H1 (cell line): ENCODE results near the gene DENND1A. TPM values are rescaled to one million over a fixed set of nuclear protein-coding genes. Genes with fewer than 3 reads are reported as not detected.

Source experiments
- USF2 ChIP-seq: IDR thresholded peaks from 2 replicates; pipeline ENCODE4 v1.6.1; 2011; ENCODE audit warnings: low read length, improper control_type of control experiment
- polyA plus RNA-seq, 7 experiments: library from polyadenylated mRNA; depleted of rRNA in 3 of 7; stranded (reverse) in 5 of 7; unstranded in 2 of 7; fragments of >200 nt in 5 of 7; fragments of 200-250 nt in 2 of 7; gene quantifications; 1 replicate in 5 of 7; 2 replicates in 1 of 7; 4 replicates in 1 of 7; pipeline versions ENCODE4 v1.2.1 to v1.2.3, GENCODE V29; 2011 to 2013; ENCODE audit warnings: missing spikeins in 2 of 7, mixed read lengths in 2 of 7
- total RNA-seq: library from RNA; stranded (reverse); fragmentation: NEBNext Ultra II Directional; extraction: Animal tissue kit (Norgen Biotek cat#: 25700); gene quantifications from 2 replicates; pipeline ENCODE4 v1.2.1, GENCODE V29; 2021

The DENND1A gene
- total and polyA plus RNA-seq, 2 of the 8 experiments (the other 6 are each of a cell fraction or from before 2014, with no cell fraction given), result 24.1 to 26.4 TPM

- TF ChIP-seq USF2, result no peak
Measured at GRCh38 chr9:123778232-123778902, 151.6 kb downstream of the DENND1A start (continued).
